ENCODE data around the gene CEP112. TPM values are rescaled to one million over a fixed set of nuclear protein-coding genes. Genes with fewer than 3 reads are reported as not detected.

Gene CEP112
- total and polyA plus RNA-seq, 2 experiments from 2014 or later: 4.0 to 4.3 TPM

- no peaks in the 10 kb centered on the region for H3K36me3 Mint-ChIP-seq (ENCODE audit: low read depth)
- H4K20me1 ChIP-seq (replicated peaks; ENCODE audit: insufficient read depth): no peaks in the 10 kb centered on the region
Observed at GRCh38 chr17:65729207-65729606, 462.7 kb downstream of the CEP112 start.

More at GRCh38 chr17:65729207-65729606, 462.7 kb downstream of the CEP112 start:
- H3K4me1 Mint-ChIP-seq: no peaks in the 10 kb centered on the region
- no peak overlapping the region for H3K27ac Mint-ChIP-seq
- Histone ChIP-seq H3K36me3 (ENCODE audit: insufficient read depth) (no peaks in the 10 kb centered on the region), H3K4me3 (no peak overlapping the region), H3K27ac (ENCODE audit: low read depth) (no peak overlapping the region), H3K27me3 (ENCODE audit: insufficient read depth) (no peaks in the 10 kb centered on the region), H3K79me2 (replicated peaks; ENCODE audit: insufficient read depth) (no peaks in the 10 kb centered on the region), H3K4me2 (no peak overlapping the region), H3F3A (replicated peaks; ENCODE audit: low read depth) (no peaks in the 10 kb centered on the region), H2AFZ (no peak overlapping the region), H3K9me2 (ENCODE audit: insufficient read depth) (peaks cover 3% of the 10 kb centered on the region; the same call in 1 of the 2 replicates), H3K4me1 (ENCODE audit: insufficient read depth) (no peaks in the 10 kb centered on the region)
- H3K9me3 Mint-ChIP-seq: no peaks in the 10 kb centered on the region
- DNase-seq (ENCODE audit: low spot score): no peak
- no peak for ATAC-seq
- no peaks in the 10 kb centered on the region for H3K27me3 Mint-ChIP-seq (ENCODE audit: insufficient read depth, low read depth, poor library complexity)
- H3K4me3 Mint-ChIP-seq: no peak overlapping the region
- TF ChIP-seq CTCF (conservative IDR thresholded peaks at IDR 0.05; ENCODE audit: low read depth in 2 of 2) (no peak), NANOG (IDR thresholded peaks at IDR 0.05; ENCODE audit: borderline replicate concordance) (no peak), CREB1 (CRISPR knock-in tag; IDR thresholded peaks at IDR 0.05; ENCODE audit: low read depth) (no peak), EZH2phosphoT487 (IDR thresholded peaks at IDR 0.05; ENCODE audit: unreplicated experiment) (no peak), ZNF114 (CRISPR knock-in tag; IDR thresholded peaks at IDR 0.05) (no peak), REST (IDR thresholded peaks at IDR 0.05; ENCODE audit: unreplicated experiment) (no peak), STAT1 (IDR thresholded peaks at IDR 0.05; ENCODE audit: unreplicated experiment) (no peak), ZNF331 (CRISPR knock-in tag; IDR thresholded peaks at IDR 0.05; ENCODE audit: low read depth) (no peak), ETS1 (IDR thresholded peaks at IDR 0.05) (no peak), ZNF462 (CRISPR knock-in tag; IDR thresholded peaks at IDR 0.05) (no peak)
